ENCODE results near the gene FANK1. TPM values are rescaled to one million over a fixed set of nuclear protein-coding genes. Genes with fewer than 3 reads are reported as not detected.

The FANK1 gene
- polyA plus RNA-seq, 1 donor, result 0.71 TPM

DNA sequence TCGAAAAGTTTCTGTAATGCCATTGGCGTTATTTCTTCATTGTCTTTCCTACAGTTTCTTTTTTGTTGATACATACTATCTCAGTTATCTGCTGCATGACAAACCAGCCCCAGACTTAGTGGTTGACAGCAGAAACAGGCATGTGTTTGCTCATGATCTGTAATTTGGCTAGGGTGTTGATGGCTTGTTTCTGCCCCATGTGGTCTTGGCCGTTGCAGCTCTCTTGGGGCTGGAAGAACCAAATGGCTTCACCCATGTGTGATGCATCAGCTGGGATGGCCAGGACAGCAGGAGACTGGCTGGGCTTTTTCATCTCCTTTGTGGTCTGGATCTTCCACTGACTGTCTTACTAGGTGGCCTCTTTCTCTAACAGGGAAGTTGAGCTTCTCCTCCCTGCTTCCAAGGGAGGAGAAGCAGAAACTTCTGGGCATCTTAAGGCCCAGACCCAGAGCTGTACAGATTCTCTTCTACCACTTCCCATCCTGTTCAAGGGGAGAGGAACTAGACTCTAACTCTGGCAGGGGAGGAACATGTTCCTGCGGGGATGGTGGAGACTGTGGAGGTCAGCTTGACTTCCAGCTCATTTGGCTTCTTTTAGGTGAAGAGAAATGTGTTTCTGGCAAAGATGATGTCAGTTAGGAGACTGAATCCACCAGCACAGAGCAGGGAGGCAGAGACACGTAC lies 89.3 kb downstream of the FANK1 start:
- no peak for DNase-seq (ENCODE audit: low read depth)

- no peak for DNase-seq (ENCODE audit: low read depth)
Observed at GRCh38 chr10:125989791-125990190, 93.4 kb downstream of the FANK1 start.

- no peak for DNase-seq (ENCODE audit: low read depth)
Observed at GRCh38 chr10:125990974-125991373, 94.6 kb downstream of the FANK1 start.

DNA sequence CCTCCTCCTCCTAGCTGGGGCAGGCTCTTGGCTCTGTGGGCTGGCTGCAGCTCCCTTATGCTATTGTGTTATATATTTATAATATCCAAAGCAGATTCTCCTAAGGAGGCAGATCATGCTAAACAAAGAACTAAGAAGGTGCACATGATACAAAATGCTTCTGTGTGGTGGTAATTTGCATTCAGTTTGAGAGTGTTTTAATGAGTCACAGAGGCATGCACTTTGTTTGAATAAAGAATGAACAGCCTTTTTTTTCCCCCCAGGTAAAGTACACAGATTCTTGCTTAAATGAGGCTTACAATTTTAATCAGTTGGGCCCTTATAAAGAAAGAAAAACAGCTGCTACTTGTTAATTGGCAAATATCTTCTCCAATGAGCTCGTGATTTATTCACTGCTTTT lies 95.0 kb downstream of the FANK1 start:
- no peak for DNase-seq (ENCODE audit: low read depth)

GRCh38 chr10:125992254-125992653 lies 95.9 kb downstream of the FANK1 start:
- no peak for DNase-seq (ENCODE audit: low read depth)

DNA sequence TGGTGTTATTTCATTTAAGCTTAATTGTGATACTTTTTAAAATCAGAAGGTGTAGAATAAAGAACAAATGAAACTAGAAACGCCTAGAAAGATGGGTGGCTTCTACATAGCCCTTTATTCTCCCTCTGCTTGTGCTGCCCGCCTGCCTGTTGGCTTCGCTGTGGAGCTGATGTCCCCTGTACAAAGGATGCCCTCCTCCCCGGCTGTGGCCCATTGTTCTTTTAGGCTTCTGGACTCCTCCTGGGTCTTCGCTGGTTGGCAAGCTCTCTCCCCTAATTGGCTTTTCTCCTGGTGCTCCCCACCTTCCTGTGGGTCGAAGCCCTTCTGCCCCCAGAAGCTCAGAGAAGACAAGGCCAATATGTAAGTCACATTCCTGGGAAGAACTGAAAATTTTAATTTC lies 98.2 kb downstream of the FANK1 start:
- no peak for DNase-seq (ENCODE audit: low read depth)

DNA sequence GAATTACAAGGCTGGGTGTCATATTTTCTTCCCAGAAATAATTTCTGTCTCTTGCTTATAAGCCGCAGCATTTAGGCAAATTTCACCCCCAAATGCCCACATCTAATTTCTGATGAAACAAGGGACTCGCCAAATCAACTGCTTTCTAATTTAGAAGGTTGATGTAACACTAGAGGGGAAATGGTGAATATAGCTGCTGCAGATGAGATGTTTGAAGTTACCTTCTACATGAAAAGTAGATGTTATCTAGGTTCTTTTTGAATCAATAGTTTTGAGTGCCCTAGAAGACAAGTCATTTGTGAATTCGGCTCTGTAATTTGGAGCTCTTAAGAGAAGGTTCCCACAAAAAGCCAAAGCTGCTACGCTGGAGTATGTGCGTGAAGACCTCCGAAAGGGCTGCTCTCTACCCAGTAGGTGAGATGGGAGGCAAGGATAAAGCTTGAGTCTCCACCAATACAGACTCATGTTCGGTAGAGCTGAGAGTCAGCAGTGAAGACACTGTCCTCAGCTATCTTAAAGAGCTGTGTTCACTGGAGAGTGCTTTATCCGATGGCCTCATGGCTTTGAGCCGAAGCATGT lies 99.5 kb downstream of the FANK1 start:
- no peak for DNase-seq (ENCODE audit: low read depth)

DNA sequence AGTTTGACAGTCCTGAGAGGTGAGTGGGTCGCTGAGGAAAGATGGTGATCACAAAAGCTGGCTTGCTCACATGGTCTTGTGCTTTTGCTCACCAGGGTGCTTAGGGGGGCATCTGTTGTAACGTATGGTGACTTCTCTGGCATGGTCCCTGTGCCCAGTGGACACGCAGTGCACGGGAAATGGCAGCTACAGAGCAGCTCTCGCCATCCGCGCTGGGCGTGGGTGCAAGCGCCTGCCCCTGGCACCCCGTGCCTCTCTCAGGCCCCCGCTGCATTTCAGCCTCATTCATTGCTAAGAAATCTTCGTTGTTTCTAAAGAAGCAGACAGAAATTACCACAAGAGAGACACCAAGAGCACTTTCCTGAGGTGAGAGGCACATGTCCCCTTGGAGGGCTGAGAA lies 101.2 kb downstream of the FANK1 start:
- DNase-seq (ENCODE audit: low read depth), result no peak

- no peak for DNase-seq (ENCODE audit: low read depth)
Observed at GRCh38 chr10:125999694-126000093, 103.3 kb downstream of the FANK1 start.

DNA sequence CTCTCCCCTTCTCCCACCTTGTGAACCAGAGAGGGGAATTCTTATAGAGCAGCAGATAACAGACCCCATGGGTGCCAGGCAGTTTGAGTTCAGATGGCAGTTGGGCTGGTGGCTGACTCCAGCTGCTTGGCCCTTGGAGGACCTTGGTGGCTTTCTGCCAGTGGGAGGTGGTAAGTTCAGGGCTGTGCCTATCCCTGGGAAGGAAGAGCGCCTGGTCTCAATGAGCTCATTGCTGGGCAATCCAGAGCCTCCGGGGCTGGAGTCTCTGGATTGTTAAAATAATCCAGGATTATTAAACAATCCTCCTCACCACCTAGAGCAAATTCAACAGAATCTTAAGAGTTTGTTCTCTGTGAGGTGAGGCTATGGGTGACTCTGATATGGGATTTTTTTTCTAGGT lies 105.2 kb downstream of the FANK1 start:
- no peak for DNase-seq (ENCODE audit: low read depth)

DNA sequence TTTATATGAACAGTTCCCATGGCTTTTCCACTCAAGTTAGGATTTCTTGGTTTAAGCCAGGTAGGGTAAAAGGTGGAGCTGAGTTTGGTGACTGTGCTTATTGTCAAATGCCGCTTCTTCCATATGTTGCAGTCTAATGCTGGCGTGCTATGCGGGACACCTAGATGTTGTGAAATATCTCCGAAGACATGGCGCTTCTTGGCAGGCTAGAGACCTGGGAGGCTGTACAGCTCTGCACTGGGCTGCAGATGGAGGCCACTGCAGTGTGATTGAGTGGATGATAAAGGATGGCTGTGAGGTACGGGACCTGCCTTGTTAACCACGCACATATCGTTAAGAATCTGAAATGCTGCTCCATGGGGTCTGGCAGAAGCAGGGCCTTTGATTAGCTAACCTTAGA lies 108.4 kb downstream of the FANK1 start:
- DNase-seq (ENCODE audit: low read depth), result no peak

- no peak for DNase-seq (ENCODE audit: low read depth)
Observed at GRCh38 chr10:126006264-126006663, 109.9 kb downstream of the FANK1 start.

DNA sequence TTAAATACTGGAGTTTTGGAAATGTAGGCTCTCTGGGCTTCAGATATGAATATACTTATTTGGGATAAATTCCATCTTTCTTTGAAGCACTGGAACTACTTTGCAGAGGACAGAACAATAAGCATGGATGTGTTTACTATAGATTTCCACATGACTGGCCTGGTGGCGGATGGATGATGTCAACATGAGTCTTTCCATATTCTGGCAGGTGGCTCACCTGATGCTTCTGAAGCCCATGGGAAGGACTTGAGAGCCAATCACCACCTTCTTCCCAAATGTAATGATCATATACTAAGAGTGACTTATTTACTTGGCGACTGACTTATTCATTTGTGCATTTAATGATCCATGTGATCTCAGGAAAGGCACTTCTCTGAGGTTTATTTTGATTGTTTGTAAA lies 110.5 kb downstream of the FANK1 start:
- no peak for DNase-seq (ENCODE audit: low read depth)

DNA sequence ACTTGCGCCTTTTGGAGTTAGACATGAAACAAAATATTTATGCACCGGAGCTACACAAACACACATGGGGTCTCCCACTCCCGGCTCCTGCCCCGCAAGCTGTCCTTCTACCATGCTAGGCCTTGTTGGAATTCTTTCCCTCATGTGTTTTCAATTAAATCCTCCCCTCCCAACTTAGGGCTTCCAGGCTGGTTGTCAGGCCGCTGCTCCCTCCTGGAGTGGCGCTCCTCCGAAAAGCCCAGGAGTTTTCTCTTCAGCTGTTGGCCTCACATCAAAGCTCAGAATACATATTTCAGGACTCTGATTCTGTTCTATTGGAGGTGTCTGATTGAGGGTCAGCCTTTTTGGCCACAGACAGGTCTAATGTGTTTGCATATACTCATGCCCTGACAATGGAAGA lies 113.3 kb downstream of the FANK1 start:
- no peak for DNase-seq (ENCODE audit: low read depth)

DNA sequence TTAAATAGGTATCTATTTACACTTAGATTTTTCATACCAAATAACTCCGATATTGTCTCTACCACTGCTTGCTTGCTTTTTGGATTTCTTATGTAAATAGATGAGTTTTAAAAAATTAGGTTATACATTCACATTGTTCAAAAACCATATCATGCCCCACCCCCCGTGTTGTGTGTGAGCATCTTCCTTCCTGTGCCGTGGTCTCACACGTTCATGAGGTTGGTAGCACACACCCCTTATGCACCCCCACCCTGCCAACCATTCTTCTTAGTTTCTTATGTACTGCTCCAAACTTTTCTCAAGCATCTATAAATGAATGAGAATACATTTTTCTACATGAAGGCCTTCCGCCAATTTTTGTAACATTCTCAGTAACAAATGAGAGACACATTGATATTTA lies 115.6 kb downstream of the FANK1 start:
- no peak for DNase-seq (ENCODE audit: low read depth)

GRCh38 chr10:126012485-126012884 lies 116.1 kb downstream of the FANK1 start:
- no peak for DNase-seq (ENCODE audit: low read depth)

DNA sequence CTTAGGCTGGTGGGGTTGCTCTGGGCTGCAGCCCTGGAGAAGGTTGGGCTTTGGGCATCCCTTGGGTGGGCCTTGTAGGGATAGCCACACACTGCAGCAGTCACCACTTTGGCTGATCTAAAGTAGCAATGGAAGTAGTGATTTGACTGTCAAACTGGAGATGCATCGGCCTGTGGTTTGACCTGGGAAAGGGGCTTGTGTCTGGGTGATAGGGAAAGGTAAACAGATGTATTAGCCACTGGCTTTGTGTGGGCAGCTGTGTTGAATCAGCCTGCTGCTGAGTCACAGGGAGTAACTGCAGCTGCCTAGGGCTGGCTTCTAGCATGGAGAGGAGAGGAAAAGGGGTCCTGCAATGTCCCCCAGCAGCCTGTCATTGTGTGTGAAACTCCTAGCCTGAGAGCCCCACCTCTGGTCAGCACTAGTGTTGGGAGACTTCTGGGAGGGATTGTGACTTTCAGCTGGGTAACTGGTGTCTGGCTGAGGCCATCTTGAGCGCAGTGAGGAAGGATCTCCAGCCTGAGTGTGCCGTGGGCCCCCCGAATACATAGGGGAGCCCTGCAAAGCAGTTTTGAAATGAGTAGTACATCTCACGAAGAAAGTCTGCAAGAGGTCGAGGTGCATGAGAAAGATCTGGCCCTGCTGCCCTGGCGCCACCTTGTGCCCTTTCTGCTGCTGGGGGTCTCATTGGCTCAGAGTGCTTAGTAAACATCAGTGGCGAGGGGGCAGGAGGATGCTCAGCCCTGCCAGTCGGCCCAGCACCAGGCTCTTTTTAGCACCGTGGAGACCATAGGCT lies 117.3 kb downstream of the FANK1 start:
- no peak for DNase-seq (ENCODE audit: low read depth)

DNA sequence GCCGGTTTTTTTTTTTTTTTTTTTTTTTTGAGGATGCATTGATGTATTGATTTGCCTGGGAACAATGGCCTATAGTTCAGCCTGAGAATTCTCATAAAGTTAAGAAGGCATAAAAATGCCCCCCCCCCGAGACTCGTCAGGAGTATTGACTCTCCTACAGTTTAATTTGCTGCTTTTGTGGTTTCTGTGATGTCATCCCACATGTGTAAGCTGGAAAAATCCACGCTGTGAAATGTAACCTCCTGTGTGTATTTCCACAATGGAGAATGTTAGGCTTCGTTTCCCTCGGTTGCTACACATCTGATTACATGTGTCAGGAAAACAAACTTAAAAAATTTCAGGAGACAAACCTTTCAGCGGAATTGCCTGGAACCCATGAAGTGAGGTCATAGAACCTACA lies 117.9 kb downstream of the FANK1 start:
- DNase-seq (ENCODE audit: low read depth), result no peak

DNA sequence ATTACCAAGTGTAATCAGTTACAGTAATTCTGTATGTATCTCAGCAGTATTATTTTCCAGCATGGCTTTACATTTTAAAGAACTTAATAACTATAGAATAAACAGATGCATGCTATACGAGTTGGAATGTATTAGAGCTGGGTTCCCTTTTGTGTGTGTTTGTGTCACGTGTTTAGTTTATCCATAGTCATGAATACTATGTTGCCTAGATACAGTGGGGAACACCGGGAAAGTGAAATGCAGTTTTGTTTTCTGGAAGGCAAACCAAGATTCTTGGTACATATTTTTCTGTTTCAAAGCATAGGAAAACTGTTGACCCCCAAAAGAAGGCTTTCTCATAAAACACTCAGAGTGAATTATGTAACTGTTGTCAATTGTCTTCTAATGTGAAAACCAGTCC lies 119.0 kb downstream of the FANK1 start:
- DNase-seq (ENCODE audit: low read depth), result no peak

DNA sequence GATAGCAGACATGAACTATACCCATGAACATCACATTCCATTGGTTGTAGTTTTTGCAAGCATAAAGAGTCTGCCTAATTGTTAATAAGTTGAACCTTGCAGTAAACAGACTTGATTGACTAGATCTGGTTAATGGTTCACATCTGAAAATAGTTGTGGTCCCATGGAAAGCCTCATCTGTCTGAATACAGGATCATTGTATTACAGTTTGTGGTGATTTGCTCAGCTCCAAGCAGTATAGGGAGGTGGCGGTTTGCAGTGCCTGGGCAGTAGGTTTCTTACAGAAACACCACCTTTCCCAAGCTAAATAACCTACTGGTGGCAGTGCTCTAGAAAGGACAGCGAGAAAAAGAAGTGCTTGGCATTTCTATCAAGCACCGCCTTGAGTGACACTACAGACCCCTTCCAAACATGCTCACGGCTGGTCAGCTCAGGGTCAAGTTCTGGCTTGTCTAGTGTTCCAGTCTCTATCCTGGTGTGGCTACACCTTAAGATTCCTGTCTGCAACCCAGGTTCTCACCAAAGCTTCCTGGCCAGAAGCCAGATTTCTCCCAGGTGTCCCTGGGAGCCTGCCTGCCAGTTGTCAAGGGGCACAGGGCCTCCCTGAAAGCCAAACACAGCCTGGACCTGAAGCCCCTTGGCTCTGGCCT lies 119.9 kb downstream of the FANK1 start:
- no peak for DNase-seq (ENCODE audit: low read depth)

DNA sequence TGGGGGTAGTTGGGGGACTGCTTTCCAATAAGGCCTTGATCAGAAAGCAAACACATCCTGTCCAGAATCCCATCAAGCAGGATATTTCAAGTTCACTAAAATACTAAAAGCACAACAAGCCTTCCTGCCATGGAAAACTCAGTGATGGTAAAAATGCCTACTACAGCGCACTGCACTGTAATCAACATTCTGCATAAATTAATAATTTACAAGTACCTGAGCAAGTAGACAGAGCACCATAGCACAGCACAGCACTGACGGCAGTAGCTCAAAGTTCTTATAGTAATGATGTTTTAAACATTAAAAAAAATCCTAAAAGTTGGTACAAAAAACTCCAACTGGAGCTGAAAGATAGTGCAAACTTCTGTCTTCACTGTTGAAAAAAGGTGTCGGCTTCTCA lies 120.5 kb downstream of the FANK1 start:
- DNase-seq (ENCODE audit: low read depth), result no peak

DNA sequence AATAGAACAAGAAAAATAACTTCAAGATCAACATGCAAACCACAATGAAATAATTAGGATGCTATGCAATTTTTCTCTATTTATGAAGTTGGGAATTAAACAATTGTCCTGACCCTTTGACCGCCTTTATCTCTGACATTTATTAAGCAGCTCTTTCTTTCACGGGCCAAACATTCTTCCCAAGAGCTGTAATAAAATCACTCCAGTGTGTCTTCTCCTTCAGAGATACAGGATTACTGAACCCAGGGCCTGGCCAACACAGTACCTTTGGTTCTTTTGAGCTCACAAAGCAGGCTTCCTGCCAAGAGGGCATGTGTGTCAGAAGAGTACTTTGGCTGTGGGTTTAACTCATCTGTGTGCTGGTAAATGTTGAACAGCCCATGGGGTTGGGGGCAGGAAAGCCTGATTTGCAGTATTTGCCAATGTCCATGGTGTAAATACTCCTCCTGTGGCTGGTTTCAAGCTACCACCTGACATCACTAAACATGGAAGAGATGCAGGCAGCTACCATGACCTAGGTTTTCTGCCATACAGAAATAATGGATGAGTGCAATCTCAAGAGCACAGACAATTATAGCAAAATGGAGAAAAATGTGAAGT lies 121.7 kb downstream of the FANK1 start:
- DNase-seq (ENCODE audit: low read depth), result no peak
